GM21360 (cell line): ENCODE data around the gene KIF13A.
"Not testable (repeated sequence)": the region's sequence is repeated elsewhere in the genome, so short reads cannot be mapped to it uniquely, and the experiment has no call there.

ENCODE experiments used
- ATAC-seq: cut with Tn5 transposase; IDR thresholded peaks from one replicate; pipeline ENCODE4 v1.9.1; 2021; ENCODE audit warnings: mild to moderate bottlenecking, moderate library complexity; ENCODE audit not compliant: unreplicated experiment

Gene KIF13A

GRCh38 chr6:17812311-17812710 lies 175.1 kb downstream of the KIF13A start:
- ATAC-seq, result no peak

DNA sequence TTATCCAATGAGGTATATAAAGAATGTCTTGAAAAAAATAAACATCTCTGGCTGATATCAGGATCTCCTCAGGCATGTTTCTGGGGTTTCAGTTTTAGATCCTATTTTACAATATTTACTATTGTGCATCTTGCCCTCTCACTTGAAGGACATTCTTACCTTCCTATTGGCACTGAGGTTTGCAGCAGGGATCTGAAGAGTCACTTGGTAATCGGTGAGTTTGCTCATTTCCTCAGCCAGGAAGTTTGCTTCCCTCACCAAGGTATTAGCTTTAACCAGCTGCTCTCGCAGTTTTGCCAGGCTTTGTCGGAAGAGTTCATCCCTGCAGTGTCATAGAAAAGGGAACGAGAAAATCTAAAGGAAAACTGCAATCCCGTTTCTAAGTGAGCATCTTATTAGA lies 178.8 kb downstream of the KIF13A start:
- ATAC-seq, result no peak

DNA sequence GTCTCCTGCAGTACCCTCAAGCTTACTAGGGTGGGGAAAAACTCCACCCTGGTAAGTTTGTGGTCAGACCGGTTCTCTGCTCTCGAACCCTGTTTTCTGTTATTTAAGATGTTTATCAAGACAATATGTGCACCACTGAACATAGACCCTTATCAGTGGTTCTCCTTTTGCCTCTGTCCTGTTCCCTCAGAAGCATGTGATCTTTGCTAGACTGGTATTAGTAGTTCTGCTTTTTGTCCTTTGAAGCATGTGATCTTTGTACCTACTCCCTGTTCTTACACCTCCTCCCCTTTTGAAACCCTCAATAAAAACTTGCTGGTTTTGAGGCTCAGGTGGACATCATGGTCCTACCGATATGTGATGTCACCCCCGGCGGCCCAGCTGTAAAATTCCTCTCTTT lies 180.0 kb downstream of the KIF13A start:
- ATAC-seq, result not testable (repeated sequence)

GRCh38 chr6:17803409-17803808 lies 184.0 kb downstream of the KIF13A start:
- no peak for ATAC-seq

- ATAC-seq, result no peak
Observed at GRCh38 chr6:17798477-17799154, 188.8 kb downstream of the KIF13A start.

DNA sequence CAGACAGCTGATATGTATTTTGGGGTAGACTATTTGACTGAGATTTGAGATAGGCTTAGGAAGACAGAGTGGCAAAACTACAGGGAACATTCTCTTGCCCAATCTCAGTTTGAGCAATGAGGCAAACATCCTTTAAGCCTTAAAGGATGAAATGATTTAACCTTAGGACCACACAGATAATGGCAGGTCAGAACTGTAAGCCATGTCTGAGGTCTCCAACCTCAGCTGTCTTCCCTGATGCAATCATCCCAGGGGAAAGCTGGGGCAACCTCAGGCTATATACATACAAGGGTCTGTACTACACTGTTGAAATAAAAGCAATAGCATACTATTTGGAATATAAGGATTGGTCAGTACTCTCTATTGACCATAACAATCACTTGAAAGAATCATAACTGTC lies 196.9 kb downstream of the KIF13A start:
- no peak for ATAC-seq

GRCh38 chr6:17785094-17785787 lies 202.2 kb downstream of the KIF13A start:
- no peak for ATAC-seq

- no peak for ATAC-seq
Observed at GRCh38 chr6:17780061-17780460, 207.4 kb downstream of the KIF13A start.

GRCh38 chr6:17771609-17772008 lies 215.8 kb downstream of the KIF13A start:
- no peak for ATAC-seq

DNA sequence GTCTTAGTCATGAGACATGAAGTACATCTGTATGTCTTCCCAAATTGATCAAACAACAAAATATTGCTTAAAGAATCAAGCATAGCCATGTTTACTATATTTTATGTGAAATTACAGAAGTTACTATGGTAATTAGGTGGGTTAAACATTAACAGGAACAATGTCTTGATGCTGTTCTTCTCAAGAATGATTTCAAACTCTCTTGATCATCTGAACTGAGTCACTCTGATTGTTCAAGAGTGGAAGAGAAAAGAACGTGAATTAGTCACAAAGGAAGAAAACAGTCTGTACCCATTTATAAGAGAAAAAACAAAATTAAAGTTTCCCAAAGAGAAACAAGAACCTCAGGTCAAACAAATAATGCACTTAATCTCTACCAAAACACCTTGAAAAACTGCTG lies 218.6 kb downstream of the KIF13A start:
- no peak for ATAC-seq

DNA sequence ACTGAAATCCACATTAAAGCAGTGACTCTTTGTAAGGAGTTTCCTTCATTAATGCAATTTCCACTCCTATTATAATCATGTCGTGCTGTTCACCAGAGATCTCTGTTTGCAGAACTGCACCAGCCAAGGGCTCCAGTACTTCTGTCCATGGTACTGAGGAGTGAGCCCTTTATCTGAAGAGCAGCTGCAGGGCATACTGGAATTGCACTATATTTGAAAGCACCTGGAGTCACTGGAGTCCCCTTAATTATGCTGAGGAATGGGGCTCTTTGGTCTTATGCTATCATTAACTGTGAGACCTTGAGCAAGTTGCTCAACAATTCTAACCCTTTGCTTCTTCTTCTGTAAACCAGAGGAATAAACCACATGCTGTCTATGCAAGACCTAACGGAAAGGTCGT lies 219.0 kb downstream of the KIF13A start:
- no peak for ATAC-seq

DNA sequence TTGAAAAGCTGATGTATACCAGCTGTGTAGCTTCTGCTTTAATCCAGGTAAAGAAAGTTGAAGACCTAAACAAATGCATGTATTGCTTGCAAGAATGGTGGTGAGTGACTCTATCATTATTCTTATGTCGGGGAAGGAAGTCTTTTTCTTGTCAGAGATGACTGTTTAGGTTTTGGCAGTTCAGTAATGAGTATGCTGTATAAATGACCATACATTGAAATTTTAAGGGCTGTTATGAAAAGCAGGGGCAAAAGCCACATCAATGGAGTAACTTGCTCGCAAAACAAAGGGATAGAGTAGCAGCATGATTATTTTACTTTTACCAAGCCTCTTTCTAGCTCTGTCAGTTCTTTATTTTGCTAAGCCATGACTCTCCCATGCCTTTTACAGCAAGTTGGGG lies 224.8 kb downstream of the KIF13A start:
- ATAC-seq, result no peak

DNA sequence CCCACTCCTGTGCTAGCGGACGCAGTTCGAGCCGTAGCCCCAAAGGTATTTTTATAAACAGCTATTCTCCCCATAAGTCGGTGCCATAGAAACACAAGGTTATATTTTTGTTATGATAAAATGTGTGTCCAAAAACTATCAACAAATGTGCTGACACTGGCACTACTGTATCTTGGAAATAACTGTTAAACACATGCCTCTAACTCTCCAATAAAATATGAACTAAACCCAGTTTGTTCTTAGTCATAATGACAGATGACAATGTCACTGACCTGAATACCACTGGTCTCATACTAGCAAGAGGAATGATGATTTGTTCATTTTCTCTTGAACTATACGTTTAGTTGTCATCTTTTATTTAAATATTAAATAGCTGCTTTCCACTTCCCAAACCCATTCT lies 229.3 kb downstream of the KIF13A start:
- ATAC-seq, result no peak

DNA sequence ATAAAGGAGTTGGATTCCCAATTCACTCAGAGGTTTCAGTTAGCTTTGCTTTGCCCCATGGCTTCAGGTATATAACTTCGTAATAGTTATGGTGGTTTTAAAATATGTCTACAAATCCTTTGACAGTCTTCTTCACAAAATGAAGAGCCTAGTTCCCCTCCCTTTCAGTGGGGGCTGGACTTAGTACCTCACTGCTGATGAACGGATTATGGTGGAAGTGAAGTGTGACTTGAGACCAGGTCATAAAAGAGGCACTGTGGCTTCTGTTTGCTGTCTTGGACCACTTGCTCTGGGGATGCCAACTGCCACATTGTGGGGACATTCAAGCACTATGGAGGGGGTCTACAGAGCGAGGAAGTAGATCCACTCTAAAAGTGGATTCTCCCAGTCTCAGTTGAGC lies 233.2 kb downstream of the KIF13A start:
- ATAC-seq, result no peak

GRCh38 chr6:17745324-17745723 lies 242.1 kb downstream of the KIF13A start:
- not testable (repeated sequence) for ATAC-seq

DNA sequence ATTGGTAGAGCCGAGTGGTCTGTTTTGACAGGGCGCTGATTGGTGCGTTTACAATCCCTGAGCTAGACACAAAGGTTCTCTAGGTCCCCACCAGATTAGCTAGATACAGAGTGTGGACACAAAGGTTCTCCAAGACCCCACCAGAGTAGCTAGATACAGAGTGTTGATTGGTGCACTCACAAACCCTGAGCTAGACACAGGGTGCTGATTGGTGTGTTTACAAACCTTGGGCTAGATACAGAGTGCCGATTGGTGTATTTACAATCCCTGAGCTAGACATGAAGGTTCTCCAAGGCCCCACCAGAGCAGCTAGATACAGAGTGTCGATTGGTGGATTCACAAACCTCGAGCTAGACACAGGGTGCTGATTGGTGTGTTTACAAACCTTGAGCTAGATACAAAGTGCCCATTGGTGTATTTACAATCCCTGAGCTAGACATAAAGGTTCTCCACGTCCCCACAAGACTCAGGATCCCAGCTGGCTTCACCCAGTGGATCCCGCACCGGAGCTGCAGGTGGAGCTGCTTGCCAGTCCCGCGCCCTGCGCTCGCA lies 242.6 kb downstream of the KIF13A start:
- ATAC-seq, result not testable (repeated sequence)

DNA sequence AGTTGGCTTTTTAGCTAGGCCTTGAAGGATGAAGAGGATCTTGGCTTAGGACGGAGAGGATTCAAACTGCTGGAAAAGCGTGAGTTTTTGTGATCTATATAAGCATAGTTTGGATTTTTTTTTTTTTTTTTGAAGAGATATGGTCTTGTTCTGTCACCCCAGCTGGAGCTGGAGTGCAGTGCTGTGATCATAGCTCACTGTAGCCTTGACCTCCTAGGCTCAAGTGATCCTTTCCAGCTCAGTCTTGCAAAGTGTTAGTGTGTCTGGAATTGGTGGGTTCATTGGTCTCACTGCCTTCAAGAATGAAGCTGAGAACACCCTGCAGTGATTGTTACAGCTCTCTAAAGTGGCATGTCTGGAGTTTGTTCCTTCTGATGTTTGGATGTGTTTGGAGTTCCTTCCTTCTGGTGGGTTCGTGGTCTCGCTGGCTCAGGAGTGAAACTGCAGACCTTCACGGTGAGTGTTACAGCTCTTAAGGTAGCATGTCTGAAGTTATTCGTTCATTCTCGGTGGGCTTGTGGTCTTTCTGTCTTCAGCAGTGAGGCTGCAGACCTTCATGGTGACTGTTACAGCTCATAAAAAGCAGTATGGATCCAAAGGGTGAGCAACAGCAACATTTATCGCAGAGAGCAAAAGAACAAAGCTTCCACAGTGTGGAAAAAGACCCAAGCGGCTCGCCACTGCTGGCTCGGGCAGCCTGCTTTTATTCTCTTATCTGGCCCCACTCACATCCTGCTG lies 243.2 kb downstream of the KIF13A start:
- no peak for ATAC-seq

- no peak for ATAC-seq
Observed at GRCh38 chr6:17741507-17741906, 245.9 kb downstream of the KIF13A start.

DNA sequence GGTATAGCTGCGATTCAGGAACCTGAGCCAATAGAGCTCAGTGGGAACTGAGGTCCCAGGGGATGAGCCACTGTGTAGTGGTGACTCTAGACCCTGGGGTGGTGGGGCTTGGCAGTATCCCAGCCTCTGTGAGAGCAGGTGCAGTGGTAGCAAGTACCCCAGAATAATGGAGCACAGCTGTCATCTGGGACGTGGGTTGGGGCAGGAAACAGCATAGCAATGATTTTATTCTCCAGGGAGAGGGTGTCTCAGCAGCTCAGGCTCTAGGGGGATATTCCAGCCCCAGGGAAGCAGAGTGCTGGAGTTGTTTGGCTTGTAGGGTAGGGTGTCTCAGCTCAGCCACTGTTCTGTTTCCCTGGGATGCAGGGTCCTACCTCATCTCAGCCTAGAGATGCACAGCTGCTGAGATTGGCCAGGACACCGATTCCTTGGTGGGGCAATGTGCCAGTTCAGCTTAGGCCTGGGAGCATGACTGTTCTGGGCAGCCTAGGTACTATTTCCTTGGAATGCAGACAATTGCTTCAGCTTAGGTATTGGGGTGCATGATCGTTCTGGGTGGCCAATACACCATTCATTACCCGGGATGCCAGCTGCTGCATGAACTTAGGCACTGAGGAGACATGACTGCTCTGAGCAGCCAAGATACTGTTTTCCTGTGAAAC lies 246.7 kb downstream of the KIF13A start:
- no peak for ATAC-seq

- ATAC-seq, result no peak
Observed at GRCh38 chr6:17737704-17738252, 249.7 kb downstream of the KIF13A start.

GRCh38 chr6:17735311-17735710 lies 252.1 kb downstream of the KIF13A start:
- ATAC-seq, result not testable (repeated sequence)
